ENCODE data around the gene UCKL1. TPM values are rescaled to one million over a fixed set of nuclear protein-coding genes. Genes with fewer than 3 reads are reported as not detected.

UCKL1 gene
- total and polyA plus RNA-seq, 2 donors from 2014 or later: 39.3 to 39.8 TPM

GRCh38 chr20:63900413-63900812 is 55.8 kb downstream of the UCKL1 start:
- H3K4me3 ChIP-seq (ENCODE audit: low read length in 3 of 3): no peak overlapping the region
- no peaks in the 10 kb centered on the region for H3K36me3 ChIP-seq (ENCODE audit: control insufficient read depth in 2 of 3, insufficient read depth in 3 of 3, low read length in 3 of 3)
- H3K27ac ChIP-seq (ENCODE audit: low read depth in 2 of 2, low read length in 2 of 2): no peak overlapping the region
- H3K9me3 ChIP-seq (ENCODE audit: control insufficient read depth in 2 of 3, insufficient read depth in 1 of 3, low read length in 3 of 3): no peaks in the 10 kb centered on the region
- no peak for TF ChIP-seq CTCF (IDR thresholded peaks at IDR 0.05; ENCODE audit: borderline replicate concordance, extremely low read depth, insufficient read depth)
- H3K4me1 ChIP-seq (ENCODE audit: control insufficient read depth in 2 of 3, insufficient read depth in 2 of 3, low read depth in 1 of 3, low read length in 3 of 3): peaks cover 0 to 13% (median 0%) of the 10 kb centered on the region in 3 donors
- FAIRE-seq (no peak), DNase-seq (no peak)
- H3K9ac ChIP-seq (ENCODE audit: low read length in 3 of 3): no peak overlapping the region
- no peaks in the 10 kb centered on the region for H3K27me3 ChIP-seq (ENCODE audit: control insufficient read depth, insufficient read depth, low read length)
- intact Hi-C loops (cut with DNase I): no loop called here

- no peak for FAIRE-seq
- Histone ChIP-seq H3K27ac (ENCODE audit: low read depth in 2 of 2, low read length in 2 of 2) (no peak overlapping the region), H3K27me3 (ENCODE audit: control insufficient read depth, insufficient read depth, low read length) (no peaks in the 10 kb centered on the region), H3K36me3 (ENCODE audit: control insufficient read depth in 2 of 3, insufficient read depth in 3 of 3, low read length in 3 of 3) (no peaks in the 10 kb centered on the region), H3K4me3 (ENCODE audit: low read length in 3 of 3) (no peak overlapping the region), H3K4me1 (ENCODE audit: control insufficient read depth in 2 of 3, insufficient read depth in 2 of 3, low read depth in 1 of 3, low read length in 3 of 3) (peaks cover 0 to 16% (median 0%) of the 10 kb centered on the region in 3 donors), H3K9ac (ENCODE audit: low read length in 3 of 3) (no peak overlapping the region), H3K9me3 (ENCODE audit: control insufficient read depth in 2 of 3, insufficient read depth in 1 of 3, low read length in 3 of 3) (no peaks in the 10 kb centered on the region)
- intact Hi-C loops (cut with DNase I): no loop called here
- no peak for TF ChIP-seq CTCF (IDR thresholded peaks at IDR 0.05; ENCODE audit: borderline replicate concordance, extremely low read depth, insufficient read depth)
- DNase-seq: no peak
Observed at GRCh38 chr20:63898882-63899558, 57.2 kb downstream of the UCKL1 start.

- intact Hi-C loops (cut with DNase I): no loop called here
- no peak for TF ChIP-seq CTCF (IDR thresholded peaks at IDR 0.05; ENCODE audit: borderline replicate concordance, extremely low read depth, insufficient read depth)
- no peak overlapping the region for H3K4me3 ChIP-seq (ENCODE audit: low read length in 3 of 3)
- no peaks in the 10 kb centered on the region for H3K9me3 ChIP-seq (ENCODE audit: control insufficient read depth in 2 of 3, insufficient read depth in 1 of 3, low read length in 3 of 3)
- H3K4me1 ChIP-seq (ENCODE audit: control insufficient read depth in 2 of 3, insufficient read depth in 2 of 3, low read depth in 1 of 3, low read length in 3 of 3): peaks cover 0 to 18% (median 0%) of the 10 kb centered on the region in 3 donors
- no peak overlapping the region for H3K9ac ChIP-seq (ENCODE audit: low read length in 3 of 3)
- FAIRE-seq (no peak), DNase-seq (no peak)
- H3K27me3 ChIP-seq (ENCODE audit: control insufficient read depth, insufficient read depth, low read length): no peaks in the 10 kb centered on the region
- no peak overlapping the region for H3K27ac ChIP-seq (ENCODE audit: low read depth in 2 of 2, low read length in 2 of 2)
- H3K36me3 ChIP-seq (ENCODE audit: control insufficient read depth in 2 of 3, insufficient read depth in 3 of 3, low read length in 3 of 3): no peaks in the 10 kb centered on the region
Observed at GRCh38 chr20:63897978-63898561, 58.1 kb downstream of the UCKL1 start.

All from kidney (tissue), 14 donors.